Middle frontal gyrus (tissue), 1 donor: Measurements from ENCODE around the gene RBBP8NL.

Source experiments
- DNase-seq: peaks from one replicate; pipeline ENCODE4 v3.0.0-alpha.2; 2015; ENCODE audit warnings: low spot score; ENCODE audit errors: extremely low spot score

Gene RBBP8NL

GRCh38 chr20:62462976-62463592 is 35.7 kb upstream of the RBBP8NL start:
- no peak for DNase-seq

DNA sequence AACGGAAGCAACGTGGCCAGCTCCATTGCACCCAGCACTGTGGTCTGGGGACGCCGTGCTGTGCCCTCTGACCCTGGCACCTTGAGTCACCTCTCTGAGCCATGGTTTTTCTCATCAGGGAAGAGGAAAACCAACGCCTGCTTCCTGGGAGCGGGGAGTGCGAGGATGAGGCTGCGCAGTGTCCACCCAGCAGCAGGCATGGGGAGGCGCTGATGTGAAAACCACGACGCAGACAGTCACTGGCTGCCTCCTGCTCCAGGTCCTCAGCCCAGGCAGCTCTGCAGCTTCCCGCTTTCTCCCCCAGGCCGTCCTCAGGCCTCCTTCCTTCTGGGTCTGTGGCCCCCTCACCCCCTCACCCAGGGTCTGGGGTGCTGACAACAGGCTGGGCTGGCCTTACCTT is 34.5 kb upstream of the RBBP8NL start:
- no peak for DNase-seq

DNA sequence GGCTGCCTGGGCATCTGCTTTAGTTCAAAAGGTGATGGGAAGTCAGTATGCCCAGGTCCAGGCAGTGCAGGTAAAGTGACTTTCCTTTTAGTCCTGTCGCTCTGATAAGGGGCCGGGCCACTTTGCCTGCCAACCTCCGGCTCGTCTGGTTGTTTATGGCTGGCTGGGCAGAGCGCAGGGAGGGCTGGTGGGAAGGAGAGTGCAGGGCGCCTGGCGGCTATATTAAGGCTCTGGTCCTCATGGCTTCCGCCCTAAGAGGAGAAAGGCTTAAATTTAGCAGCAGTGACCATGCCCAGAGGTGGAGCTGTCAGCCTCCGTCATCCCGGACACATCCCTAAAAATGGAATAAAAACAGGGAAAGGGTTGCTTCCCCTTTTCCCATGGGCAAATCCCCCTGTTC is 33.8 kb upstream of the RBBP8NL start:
- no peak for DNase-seq

GRCh38 chr20:62460678-62461077 is 33.3 kb upstream of the RBBP8NL start:
- no peak for DNase-seq

GRCh38 chr20:62459488-62459887 is 32.1 kb upstream of the RBBP8NL start:
- no peak for DNase-seq

DNA sequence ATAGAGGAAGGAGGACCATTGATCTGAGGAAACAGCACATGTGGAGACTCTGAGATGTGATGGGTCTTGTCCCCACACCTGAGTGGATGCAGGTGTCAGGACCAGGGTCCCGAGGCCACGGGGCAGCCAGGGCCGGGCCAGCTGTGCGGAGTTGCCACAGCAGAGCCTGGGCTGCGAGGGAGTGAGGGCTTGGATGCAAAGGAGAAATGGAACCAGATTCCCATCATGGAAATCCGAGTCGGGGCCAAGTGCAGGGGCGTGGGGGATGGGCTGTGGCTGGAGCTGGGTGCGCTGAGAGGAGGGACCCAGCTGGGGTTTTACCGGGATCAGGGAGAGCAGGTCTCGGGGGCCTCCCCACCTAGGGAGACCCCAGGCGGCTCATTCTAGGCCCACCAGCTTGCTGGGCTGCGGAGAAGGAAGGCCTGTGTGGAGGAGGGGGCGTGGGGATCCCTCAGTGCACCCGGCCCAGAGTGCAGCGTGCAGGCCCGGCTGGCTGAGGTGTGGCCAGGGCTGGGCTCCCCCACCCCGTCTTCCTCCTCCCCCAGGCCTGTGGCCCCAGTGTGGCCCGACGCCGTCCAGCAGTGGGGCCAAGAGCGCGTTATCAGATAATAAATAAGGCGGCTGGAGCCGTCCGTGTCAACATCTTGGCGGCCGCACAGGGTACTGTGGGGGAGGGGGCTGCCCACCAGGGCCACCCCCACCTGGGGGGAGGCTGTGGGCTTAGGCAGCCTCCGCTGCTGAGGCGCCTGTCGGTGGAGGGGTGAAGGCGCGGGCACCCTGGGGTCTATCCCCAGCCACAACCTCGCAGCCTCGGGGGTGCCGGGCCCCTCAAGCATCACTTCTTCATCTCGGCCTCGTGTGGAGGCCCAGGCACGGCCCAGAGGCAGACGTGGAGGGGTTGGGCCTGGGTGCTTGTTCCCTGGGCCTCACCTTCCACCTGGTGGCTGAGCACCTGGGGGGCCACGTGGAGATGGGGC is 31.2 kb upstream of the RBBP8NL start:
- DNase-seq = no peak

DNA sequence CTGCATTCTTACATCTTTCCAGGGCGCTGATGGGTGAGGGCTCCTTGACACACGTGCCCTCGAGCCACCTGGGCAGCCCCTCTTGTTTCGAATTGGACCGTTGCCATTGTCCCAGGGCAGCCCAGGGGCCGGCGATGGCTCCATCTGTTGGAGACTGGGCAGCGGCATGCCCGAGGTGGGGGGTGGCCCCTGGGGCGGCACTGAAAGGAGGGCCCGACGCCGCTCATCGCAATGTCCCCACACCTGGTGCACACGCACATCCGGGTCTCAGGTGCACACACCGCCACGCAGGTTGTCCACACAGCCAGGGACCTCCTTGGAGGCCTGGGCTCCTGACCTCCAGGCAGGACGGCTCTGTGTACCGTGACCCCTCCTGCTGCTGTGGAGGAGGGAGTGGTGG is 30.5 kb upstream of the RBBP8NL start:
- DNase-seq = no peak

DNA sequence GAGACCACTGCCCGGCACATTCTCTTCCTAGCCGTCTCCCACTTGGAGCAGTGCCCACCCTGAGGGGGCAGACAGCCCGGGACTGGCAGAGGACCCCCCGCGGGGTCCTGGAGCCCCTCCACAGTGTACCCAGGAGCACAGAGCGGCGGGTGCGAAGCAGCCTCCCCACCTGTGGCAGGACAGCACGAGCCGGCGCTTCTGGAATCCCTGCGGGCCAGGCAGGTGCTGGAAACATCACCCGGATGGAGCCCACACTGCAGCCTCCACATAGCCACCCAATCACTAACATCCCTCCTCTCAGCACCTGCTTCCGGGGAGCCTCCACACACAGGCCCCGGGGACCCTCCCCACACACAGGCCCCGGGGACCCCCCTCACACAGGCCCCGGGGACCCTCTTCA is 29.8 kb upstream of the RBBP8NL start:
- no peak for DNase-seq

GRCh38 chr20:62455929-62456328 is 28.6 kb upstream of the RBBP8NL start:
- DNase-seq = no peak

DNA sequence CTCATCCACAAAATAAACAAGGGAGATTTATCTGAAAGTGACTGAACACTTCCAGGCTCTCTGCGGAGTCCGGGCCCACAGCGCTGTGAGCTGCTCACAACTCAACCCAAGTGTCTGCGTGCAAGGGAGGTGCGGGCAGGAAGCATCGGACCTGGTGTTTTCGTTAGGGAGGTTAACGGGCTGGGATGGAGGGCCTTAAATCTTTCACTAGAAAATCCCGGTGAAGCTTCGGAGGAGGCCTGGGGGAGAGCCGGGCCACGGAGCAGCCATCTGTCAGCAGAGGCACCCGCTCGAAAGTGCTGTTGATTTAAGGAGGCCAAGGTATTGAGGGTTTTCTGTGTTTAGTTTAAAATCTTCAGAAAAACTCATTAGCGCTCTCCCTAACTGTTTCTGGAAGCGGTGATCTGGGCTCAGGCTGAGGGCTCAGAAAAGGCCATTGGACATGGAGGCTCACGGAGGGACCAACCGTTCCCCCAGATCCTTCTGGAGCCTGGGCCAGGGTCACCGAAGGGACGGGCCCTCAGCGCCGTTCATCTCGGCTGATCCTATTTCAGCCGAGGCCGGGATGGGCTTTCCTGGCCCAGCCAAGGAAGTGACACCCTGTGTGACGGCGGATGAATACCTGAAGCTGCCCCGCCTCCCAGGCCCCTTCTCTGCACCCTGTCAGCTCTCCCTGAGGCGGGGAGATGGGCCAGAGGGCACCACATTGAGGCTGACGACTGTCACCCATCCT is 27.7 kb upstream of the RBBP8NL start:
- DNase-seq = no peak

DNA sequence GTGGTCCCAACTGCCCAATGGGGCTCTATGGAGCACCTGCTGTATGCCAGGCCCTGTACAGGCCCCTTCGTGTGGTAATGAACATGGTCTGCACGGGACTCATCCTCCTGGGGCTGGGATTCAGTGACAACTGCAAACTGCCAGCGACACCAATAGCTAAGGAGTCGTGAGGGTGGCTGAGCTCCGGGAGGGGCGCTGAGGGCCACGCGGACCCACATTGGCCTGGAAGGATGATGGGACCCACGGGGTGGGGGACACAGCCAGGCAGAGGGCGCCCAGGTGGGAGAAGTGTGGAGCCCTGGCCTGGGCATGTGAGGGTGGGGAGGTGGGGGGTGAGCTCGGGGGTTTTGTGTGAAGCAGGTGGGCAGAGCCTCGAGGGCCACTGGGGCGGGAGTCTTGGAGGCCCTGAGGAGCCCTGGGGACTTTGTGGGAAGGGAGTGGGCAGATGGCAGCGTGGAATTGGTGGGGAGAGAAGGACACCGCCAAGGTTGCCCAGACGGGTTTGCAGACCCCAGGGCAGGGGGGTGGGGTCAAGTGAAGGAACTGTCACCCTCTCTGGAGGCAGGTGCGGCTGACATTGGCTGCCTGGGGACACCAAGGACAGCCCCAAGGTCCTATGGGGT is 26.0 kb upstream of the RBBP8NL start:
- DNase-seq = no peak

DNA sequence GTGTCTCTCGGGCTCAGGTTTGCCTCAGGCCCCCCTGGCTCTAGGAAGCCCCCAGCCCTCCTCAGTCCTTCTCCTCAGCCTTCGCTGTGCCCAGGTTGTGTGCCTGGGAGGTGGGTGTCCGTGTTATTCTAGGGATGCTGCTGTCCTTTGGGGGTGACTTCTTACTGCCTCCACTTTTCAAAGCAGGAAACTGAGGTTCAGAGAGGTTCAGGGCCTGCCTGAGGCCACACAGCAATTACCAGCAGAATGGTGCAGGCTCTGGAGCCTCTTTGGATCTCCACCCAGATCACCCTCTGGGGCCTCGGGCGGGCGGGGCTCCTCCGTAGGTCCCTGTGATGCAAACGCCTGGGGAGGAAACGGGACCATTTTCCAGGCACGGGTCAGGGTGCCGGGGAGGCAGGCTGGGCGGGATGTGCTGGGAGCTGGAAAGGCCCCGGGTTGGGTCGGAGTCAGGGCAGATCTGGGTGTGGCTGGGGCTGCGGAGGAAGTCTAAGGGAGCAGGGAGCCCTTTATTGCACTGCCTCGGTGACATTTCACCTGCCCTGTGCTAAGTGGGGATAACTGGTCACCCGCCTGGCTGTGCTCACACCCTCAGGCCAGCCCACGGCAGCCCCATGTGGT is 25.2 kb upstream of the RBBP8NL start:
- no peak for DNase-seq

GRCh38 chr20:62451970-62452369 is 24.6 kb upstream of the RBBP8NL start:
- no peak for DNase-seq

DNA sequence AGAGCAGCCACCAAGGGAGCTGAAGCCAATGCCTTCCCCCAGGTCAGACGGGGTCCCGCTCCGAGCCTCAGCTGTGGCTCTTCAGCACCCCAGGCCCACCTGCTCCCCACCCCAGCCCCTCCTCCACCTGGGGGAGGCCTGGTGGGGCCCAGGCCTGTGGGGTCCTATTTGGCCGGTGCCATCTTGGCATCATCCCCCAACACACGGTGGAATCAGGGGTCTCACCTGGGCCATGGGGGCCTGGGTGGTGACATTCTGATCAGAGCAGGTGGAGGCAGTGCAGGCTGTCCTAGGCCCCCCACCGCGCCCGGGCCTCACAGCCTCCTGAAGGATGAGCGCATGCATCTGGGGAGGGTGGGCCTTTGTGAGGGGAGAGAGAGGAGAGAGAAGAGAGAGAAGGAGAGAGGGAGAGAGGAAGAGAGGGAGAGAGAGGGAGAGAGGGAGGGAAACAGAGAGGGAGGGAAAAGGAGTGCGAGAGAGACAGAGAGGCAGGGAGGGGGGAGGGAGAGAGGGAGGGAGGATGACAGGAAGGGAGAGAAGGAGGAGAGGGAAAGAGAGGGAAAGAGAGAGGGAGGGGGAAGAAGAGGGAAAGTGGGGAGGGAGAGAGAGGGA is 23.9 kb upstream of the RBBP8NL start:
- DNase-seq = no peak

DNA sequence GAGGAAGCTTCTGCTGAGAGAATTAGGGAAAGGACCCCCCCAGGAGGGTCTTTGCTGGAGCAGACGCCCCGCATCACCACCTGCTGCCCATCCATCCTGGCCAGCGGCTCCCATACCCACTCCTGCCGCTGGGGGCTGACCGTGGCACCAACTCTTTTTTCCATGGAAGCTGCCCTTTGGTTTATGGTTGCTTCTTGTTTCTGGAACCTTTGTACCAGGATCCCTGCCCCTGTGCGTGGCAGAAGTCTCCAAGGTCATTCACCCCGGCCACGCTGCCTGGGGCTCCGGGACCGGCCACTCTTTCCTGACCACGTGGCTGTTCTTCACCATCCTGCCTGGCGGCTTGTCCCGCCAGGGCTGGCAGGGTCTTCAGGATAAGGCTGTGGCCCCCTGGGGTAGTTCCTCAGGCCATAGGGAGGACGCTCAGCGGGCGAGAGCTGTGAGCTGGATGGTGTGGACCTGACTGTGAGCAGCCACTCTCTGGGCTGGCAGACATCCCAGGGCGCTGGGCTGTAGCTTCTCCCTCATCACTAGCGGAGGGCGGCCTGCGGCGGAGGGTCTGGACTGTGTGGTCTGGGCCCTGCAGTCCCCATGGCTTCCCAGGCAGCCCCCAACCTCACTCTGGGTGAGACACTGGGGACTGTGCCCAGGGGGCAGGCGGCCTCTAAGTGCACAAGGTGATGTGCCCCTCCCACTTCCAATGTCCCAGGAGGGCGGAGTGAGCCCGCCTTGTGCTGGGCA is 22.8 kb upstream of the RBBP8NL start:
- no peak for DNase-seq

- no peak for DNase-seq
Measured at GRCh38 chr20:62448788-62449187, 21.4 kb upstream of the RBBP8NL start.

GRCh38 chr20:62448038-62448437 is 20.7 kb upstream of the RBBP8NL start:
- no peak for DNase-seq

- no peak for DNase-seq
Measured at GRCh38 chr20:62446888-62447869, 19.8 kb upstream of the RBBP8NL start.

GRCh38 chr20:62446481-62446880 is 19.1 kb upstream of the RBBP8NL start:
- no peak for DNase-seq
